GM19193 (cell line): Measurements from ENCODE around the gene ZP2.

ENCODE experiments used
- POLR2A ChIP-seq: IDR thresholded peaks from 4 replicates; pipeline ENCODE4 v1.6.1; 2011; ENCODE audit not compliant: insufficient read depth, insufficient read length; ENCODE audit errors: extremely low read depth

Gene ZP2

DNA sequence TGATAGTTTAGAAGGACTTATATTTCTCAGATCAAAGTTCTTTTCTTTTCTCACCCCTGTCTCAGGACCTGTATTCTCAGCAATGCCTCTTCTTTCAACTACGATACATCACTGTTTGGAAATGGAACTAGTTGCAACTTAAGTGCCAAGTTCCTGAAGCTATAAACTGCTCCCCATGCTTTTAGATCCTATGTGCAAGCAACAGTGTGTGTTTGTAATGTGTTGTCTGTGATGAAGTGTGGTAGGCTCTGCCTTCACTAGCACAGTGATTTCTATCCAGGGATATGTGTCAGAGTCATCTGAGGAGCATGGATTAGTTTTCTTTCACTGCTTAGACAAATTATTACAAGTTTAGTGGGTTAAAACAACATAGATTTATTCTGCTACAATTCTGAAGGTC lies 18.4 kb downstream of the ZP2 start:
- TF ChIP-seq POLR2A = no peak

DNA sequence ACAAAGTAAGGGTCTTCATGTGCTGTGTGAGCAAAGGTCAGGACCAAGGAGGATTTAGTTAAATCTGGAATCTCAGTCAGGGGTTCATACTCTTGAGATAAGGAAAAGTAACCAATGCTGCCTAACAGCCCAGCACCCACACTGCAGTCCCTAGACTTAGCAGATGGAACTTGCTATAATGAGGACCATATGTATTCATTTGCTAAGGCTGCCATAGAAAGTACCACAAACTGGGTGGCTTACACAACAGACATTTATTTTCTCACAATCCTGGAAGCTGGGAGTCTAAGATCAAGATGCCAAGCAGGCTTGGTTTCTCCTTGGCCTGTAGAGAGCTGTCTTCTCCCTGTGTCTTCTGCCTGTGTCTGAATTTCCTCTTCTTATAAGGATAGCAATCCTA lies 20.8 kb downstream of the ZP2 start:
- no peak for TF ChIP-seq POLR2A

DNA sequence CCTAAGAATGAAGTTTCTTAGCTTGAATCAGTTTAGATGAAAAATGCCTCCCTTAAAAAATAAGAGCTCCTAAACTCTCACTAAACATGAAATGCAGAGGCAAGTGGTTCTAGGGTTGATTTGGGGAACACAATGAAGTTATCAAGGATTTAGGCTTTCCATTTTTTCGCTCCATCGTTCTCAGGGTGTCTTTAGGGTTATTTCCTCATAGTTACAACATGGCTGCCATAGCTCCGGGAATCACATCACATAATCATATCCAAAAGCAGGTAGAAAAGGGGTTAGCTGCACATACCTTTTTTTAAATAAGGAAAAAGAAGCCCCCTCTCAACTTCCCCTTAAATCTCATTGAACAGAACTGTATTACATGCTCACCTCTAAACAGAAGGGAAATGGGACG lies 21.4 kb downstream of the ZP2 start:
- TF ChIP-seq POLR2A = no peak

DNA sequence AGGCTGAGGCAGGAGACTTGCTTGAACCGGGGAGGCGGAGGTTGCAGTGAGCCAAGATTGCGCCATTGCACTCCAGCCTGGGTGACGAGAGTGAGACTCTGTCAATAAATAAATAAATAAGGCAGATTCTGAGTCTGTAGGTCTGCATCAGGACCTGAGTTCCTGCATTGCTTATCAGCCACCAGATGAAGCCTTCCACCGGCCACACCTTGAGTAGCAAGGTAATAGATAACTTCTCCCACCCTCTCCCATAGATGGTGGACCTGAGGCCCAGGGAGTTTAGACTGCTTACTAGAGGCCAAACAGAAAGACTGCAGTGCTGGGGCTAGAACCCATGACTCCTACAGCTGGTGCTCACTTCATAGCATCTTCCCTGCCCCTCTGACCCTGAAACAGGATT lies 22.1 kb downstream of the ZP2 start:
- TF ChIP-seq POLR2A = no peak

DNA sequence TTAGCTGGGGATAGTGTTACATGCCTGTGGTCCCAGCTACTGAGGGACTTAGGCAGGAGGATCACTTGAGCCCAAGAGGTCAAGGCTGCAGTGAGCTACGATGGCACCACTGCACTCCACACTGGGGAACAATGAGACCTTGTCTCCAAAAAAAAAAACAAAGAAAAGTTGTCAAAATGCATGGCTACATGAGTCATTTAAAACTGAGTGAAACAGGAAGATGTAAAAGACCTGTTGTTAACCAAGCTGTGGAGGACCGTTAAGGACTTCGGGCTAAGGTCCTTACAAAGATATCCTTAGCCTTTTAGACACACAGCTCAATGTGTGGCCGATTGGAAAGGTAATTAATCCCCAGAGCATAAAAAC lies 25.1 kb downstream of the ZP2 start:
- TF ChIP-seq POLR2A = no peak

DNA sequence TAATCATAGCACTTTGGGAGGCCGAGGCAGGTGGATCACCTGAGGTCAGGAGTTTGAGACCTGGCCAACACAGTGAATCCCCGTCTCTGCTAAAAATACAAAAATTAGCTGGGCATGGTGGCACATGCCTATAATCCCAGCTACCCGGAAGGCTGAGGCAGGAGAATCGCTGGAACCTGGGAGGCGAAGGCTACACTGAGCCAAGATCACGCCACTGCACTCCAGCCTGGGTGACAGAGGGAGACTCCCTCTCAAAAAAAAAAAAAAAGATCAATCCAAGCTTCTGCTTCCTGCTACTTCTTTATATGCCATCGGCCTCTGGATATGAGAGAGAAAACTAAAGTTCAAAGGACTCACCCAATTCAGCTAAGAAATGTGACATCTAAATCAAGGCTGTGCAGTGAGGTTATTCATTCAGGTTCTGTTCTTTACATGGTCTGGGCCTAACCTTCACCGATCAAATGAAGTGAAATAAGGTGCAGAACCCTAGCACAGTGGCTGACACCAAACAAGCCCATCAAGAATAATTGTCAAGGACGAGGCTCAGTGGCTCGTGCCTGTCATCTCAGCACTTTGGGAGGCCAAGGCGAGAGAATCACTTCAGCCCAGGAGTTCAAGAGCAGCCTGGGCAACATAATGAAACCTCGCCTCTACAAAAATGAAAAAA lies 25.6 kb downstream of the ZP2 start:
- no peak for TF ChIP-seq POLR2A

DNA sequence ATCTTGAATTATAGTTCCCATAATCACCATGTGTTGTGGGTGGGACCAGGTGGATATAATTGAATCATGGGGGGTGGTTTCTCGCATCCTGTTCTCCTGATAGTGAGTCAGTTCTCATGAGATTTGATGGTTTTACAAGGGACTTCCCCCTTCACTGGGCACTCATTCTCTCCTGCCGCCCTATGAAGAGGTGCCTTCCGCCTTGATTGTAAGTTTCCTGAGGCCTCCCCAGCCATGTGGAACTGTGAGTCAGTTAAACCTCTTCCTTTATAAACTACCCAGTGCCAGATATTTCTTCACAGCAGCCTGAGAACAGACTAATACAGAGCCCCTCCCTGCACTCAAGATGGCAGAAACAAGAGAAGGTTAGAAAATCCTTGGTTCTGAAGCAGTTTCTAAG lies 26.5 kb downstream of the ZP2 start:
- no peak for TF ChIP-seq POLR2A

DNA sequence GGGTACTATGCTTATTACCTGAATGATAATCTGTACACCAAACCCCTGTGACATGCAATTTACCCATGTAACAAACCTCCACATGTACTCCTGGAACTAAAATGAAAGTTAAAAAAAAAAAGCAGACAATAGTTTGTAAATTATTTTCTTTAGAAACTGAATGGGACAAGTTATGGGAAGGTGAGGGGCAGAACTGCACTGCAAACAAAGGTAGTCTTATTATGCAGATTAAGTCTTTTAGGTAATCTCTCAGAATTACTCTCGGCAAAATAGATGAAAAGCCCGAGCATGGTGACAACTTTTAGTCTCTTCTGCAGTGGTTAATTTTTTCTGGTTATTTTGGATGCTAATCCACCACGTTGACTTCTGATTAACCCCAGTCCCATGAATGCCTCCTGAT lies 27.4 kb downstream of the ZP2 start:
- TF ChIP-seq POLR2A = no peak

DNA sequence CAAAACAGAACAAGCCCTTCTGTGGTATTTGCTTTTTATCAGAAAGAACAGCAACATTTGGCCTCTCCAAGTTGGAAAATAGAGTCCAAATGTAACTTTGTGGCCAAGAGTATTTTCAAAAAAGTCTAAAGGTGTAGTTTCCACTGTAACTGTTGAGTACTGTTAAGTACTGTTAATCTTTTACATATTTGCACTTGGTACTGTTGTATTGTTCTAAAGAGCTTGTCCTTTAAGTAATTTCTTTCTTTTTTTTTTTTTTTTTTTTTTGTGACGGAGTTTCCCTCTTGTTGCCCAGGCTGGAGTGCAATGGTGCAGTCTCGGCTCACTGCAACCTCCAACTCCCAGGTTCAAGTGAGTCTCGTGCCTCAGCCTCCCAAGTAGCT lies 31.4 kb downstream of the ZP2 start:
- TF ChIP-seq POLR2A = no peak

DNA sequence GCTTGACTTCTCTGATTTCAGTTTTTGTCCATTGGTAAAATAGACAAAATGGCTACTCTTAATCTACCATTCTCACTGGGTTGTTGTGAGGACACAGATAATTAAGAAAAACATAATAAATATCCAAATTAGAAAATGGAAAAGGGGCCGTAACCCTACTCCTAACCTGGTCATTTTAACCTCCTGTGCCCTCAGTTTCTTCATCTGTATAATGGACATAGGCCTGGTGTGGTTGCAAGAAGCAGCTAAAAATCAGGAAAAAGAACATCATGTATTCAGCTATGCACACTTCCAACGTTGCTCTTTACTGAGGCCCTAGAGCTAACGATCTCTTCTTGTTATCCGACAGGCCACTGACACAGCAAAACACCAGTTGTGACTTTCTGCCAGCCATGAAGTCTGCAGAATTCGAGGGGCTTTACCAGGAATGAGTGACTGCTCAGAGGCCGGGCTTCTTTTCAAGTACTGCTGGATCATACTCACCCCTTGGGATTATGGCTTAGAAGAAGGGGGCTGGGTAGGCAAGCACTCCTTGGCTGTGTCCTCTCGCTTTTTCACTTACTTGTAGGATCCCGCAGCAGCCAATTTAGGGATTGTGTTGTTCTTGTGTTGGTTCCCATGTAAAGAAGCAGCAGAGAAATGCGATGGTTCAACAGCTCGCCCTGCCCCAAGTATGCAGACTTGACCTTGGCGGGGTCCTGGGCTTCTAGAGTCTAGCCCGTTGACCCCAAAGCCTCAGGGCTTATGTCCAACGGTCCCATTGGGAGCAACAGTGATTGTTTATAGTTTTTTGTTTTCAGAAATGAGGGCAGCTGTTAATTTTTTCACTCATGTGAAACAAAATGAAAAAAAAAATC lies 32.0 kb downstream of the ZP2 start:
- no peak for TF ChIP-seq POLR2A

DNA sequence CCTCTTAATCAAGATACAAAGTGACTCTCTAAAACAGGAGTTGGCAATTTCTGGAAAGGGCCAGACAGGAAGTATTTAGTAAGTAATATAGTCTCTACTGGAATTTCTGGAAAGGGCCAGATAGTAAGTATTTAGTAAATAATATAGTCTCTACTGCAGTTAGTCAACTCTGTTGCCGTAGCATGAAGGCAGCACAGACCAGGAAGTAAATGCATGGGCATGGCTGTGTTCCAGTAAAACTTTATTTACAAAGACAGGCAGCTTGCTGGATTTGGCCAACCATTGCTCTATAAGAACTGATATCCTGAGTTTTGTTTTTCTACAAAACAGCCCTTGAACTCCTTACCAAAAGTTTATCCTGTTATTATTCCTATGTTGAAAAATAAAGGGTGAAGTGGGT lies 36.0 kb downstream of the ZP2 start:
- no peak for TF ChIP-seq POLR2A

DNA sequence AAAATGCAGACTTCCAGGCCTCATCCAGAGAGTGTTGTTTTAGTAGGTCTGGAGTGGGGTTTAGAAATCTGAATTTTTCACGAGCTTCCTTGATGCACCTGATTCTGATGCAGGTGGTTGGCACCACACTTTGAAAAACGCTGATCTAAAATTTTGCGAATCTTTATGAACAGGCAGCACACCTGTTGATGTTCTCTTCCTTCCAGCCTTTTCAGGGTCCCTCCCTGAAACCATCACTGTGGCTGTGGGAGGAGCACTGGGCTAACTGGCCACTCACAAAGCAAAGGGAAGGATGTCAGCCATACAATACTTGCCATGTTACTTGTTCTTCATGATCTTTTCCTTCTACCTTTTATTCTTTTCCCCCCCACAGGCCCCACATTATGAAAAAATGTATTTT lies 38.7 kb downstream of the ZP2 start:
- TF ChIP-seq POLR2A = no peak

DNA sequence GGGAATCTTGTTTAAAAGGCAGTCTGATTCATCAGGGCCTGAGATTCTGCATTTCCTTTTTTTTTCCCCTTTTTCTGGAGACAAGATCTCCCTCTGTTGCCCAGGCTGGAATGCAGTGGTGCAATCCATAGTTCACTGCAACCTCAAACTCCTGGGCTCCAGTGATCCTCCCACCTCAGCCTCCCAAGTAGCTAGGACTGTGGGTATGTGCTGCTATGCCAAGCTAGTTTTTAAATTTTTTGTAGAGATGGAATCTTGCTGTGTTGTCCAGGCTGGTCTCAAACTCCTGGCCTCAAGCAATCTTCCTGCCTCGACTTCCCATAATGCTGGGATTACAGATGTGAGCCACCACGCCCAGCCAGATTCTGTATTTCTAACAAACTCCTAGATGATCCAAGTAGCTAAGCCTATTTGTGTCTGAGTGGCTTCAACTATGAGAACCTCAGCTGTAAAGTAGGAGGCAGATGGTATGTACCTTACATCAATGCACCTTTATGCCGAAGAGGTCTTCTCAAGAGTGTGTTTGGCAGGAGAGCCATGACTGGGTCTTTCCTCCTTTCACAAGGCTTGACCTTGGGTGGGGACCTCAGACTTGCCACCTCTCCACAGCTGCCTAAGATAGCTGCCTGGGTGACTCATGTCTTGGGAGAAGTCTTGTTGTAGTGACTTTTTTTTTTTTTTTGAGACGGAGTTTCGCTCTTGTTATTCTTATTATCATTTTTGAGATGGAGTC lies 42.0 kb downstream of the ZP2 start:
- no peak for TF ChIP-seq POLR2A

DNA sequence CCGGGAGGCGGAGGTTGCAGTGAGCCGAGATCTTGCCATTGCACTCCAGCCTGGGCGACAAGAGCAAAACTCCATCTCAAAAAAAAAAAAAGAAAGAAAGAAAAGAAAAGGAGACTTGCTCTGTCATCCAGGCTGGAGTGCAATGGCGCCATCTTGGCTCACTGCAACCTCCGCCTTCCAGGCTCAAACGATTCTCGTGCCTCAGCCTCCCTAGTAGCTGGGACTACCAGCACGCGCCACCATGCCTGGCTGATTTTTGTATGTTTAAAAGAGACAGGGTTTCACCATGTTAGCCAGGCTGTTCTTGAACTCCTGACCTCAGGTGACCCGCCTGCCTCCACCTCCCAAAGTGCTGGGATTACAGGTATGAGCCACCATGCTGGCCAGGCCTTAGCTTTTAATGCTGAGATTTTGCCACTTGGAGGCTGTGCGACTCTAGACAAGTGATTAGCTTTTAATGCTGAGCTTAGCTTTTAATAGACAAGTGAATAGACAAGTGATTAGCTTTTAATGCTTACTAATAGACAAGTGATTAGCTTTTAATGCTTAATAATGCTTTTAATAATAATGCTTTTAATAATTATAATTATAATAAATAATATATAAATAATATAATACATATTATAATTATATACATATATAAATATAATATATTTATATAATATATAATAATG lies 43.3 kb downstream of the ZP2 start:
- TF ChIP-seq POLR2A = no peak

DNA sequence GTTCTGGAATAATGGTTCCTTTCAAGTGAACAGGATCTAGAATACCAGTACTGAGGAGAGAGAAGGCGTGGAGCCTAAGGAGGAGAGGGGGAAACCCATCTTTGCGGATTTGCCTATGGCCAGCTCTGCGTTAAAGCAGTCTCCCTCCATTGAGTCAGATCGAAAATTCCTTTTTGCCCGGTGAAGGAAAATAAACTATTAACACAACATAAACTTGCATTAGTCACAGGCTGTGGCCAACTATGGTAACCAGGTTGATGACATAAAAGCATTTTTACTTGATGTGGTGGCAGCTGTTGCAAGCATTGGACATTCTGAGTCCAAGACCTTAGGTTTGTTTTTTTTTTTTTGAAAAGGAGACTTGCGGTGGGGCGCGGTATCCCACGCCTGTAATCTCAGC lies 44.0 kb downstream of the ZP2 start:
- no peak for TF ChIP-seq POLR2A

DNA sequence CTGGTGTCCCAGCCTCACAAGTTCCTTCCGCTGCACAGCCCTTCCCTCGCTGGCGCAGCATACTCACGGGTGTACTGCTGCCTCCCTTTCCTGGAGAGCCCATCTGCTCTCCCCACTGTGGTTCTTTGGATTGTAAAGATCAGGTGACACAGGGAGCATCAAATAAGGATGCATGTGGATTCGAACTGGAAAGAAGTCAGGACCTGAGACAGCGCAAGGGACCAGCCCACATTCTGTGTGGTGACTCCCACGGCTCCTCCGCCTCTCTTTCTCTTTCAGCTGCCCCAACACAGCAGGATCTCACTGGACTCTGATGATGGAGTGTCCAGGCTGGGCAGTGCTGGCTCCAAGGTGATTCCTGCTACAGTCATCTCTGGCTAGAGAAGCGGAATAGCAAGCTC lies 44.8 kb downstream of the ZP2 start:
- TF ChIP-seq POLR2A = no peak

DNA sequence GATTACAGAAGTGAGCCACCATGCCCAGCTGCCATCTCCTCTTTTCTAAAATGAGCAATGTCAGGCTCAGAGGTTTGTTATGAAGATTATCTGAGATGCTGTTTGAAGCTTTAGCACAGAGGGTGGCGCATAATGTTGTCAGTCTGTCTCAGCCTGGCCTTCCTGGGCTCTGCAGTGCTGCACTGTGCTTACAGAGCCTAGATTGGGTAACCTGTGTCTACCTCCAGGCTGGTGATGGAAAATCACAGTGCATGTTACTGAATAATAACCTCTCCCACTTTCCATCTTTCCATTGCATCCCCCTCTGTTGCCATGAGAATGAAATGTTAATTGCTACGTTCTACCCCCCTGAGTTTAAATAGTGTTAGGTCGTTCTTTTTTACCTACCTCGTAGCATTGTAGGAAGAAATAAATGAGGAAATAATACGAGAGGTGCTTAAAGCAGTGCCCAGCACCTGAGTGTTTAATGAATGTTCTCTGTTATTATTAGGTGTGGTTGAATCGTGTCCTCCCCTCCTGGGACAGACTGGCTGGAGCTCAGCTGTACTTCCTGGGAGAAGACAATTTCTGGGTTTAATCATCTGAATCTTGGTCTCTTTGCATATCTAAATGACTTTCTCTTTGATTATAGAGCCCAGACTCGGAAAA lies 46.7 kb downstream of the ZP2 start:
- no peak for TF ChIP-seq POLR2A
